HG02870 (cell line): Measurements from ENCODE around the gene FAM219B.

Experiments used
- ATAC-seq: cut with Tn5 transposase; IDR thresholded peaks from one replicate; pipeline ENCODE4 v1.9.1; 2021; ENCODE audit warnings: mild to moderate bottlenecking, moderate library complexity; ENCODE audit not compliant: unreplicated experiment

Gene FAM219B

DNA sequence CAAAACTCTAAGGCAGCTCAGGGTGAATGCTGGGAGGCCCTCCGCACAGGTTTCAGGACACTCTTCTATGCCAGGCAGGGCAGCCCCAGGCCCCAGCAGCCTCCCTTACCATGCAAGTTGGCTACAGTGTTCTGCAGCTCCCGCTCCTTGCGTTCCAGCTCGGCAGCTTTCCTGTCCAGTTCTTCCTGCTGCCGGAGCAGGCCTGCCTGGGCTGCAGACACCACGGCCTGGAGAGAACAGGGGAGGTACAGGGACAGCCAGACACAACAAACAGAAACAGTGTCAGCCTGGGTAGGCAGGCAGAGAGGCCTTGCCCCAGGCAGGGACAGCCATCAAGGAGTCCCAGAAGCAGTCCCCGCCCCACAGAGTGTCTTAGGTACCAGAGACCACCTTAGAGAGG, 54.7 kb downstream of the FAM219B start:
- ATAC-seq, result no peak

DNA sequence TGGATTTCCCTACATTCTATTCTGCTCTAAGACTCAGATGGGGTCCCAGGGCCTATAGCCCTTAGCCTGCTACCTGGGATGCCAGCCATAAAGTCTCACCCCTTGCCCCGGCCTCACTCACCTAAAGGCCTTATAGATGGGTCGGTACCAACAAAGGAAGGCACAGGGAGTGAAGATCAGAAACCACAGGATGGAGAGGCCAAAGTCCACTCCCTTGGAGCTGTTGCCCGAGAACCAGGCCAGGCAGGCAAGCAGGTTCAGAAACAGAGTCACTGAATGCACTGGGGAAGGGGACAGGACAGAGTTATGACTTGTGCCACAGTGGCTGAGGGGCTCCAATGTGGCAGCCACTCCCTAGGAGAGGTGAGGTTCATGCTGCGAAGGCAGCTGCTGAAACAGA, 56.3 kb downstream of the FAM219B start:
- ATAC-seq, result no peak
